IMR-90 (cell line): ENCODE results near the gene PKHD1. TPM values are rescaled to one million over a fixed set of nuclear protein-coding genes. Genes with fewer than 3 reads are reported as not detected.

Source experiments
- ATAC-seq: fragments of 200-7000 bp; cut with Tn5 transposase; 2 replicates; pipeline ENCODE4 v1.9.1; 2020; ENCODE audit warnings: low read depth, mild to moderate bottlenecking, moderate library complexity
- BruUV-seq: library from RNA; stranded (reverse); fragments of 400-500 nt; replicated peaks from 2 replicates; lab custom pipeline; 2021; lab: Mats Ljungman, UMichigan
- CTCF ChIA-PET: fragments of 300-600 bp; formaldehyde crosslinking; extraction: SDS; loops from one replicate; lab custom pipeline; 2021; ENCODE audit warnings: antibody characterized with exemption; lab: Yijun Ruan, JAX
- POLR2A ChIA-PET: fragments of 300-600 bp; sonication (Branson Sonifier 250); formaldehyde crosslinking; loops from one replicate; lab custom pipeline; 2022; ENCODE audit warnings: antibody characterized with exemption; ENCODE audit not compliant: unreplicated experiment; lab: Charles Lee
- DNase-seq: peaks from one replicate; pipeline ENCODE4 v3.0.0; 2013
- H2AFZ ChIP-seq: replicated peaks from 2 replicates; pipeline ENCODE3; 2013; ENCODE audit warnings: low read length, mild to moderate bottlenecking; ENCODE audit not compliant: poor library complexity
- H2AK5ac ChIP-seq: 2 replicates; pipeline ENCODE4 v1.6.1; 2013; ENCODE audit warnings: low read depth, low read length, inconsistent platforms
- H2AK9ac ChIP-seq: replicated peaks from 2 replicates; pipeline ENCODE3; 2013; ENCODE audit warnings: mild to moderate bottlenecking, low read depth, low read length, moderate library complexity; ENCODE audit not compliant: poor library complexity
- H2BK120ac ChIP-seq: 2 replicates; pipeline ENCODE4 v1.6.1; 2013; ENCODE audit warnings: low read depth, low read length, inconsistent platforms
- H2BK15ac ChIP-seq: 3 replicates; pipeline ENCODE4 v1.6.1; 2013; ENCODE audit warnings: low read depth, low read length, inconsistent platforms
- H2BK20ac ChIP-seq: 2 replicates; pipeline ENCODE4 v1.6.1; 2013; ENCODE audit warnings: low read depth, mild to moderate bottlenecking, inconsistent platforms, low read length, moderate library complexity
- H2BK5ac ChIP-seq: 2 replicates; pipeline ENCODE4 v1.6.1; 2013; ENCODE audit warnings: mild to moderate bottlenecking, low read depth, low read length, inconsistent platforms; ENCODE audit not compliant: poor library complexity, severe bottlenecking
- H3K14ac ChIP-seq: replicated peaks from 2 replicates; pipeline ENCODE4 v1.6.1; 2013; ENCODE audit warnings: low read depth, low read length, inconsistent platforms
- H3K18ac ChIP-seq: 2 replicates; pipeline ENCODE4 v1.6.1; 2013; ENCODE audit warnings: low read depth, low read length, control low read depth
- H3K23ac ChIP-seq: 2 replicates; pipeline ENCODE4 v1.6.1; 2013; ENCODE audit warnings: low read depth, low read length, inconsistent platforms
- H3K27ac ChIP-seq: 2 replicates; pipeline ENCODE4 v1.5.1; 2013; ENCODE audit warnings: mild to moderate bottlenecking, control low read depth, low read length; ENCODE audit not compliant: insufficient read depth
- H3K27me3 ChIP-seq: 2 replicates; pipeline ENCODE4 v1.6.1; 2013; ENCODE audit warnings: low read length; ENCODE audit not compliant: control insufficient read depth, insufficient read depth
- H3K36me3 ChIP-seq: 2 replicates; pipeline ENCODE4 v1.6.1; 2013; ENCODE audit warnings: low read length, mixed read lengths; ENCODE audit not compliant: control insufficient read depth, insufficient read depth
- H3K4ac ChIP-seq: 2 replicates; pipeline ENCODE4 v1.6.1; 2013; ENCODE audit warnings: low read depth, low read length, inconsistent platforms
- H3K4me1 ChIP-seq: 2 replicates; pipeline ENCODE4 v1.6.1; 2013; ENCODE audit warnings: low read length, mixed read lengths; ENCODE audit not compliant: control insufficient read depth, insufficient read depth
- H3K4me2 ChIP-seq: 2 replicates; pipeline ENCODE4 v1.6.1; 2013; ENCODE audit warnings: low read depth, mild to moderate bottlenecking, control low read depth, low read length, moderate library complexity
- H3K4me3 ChIP-seq: 2 replicates; pipeline ENCODE4 v1.5.1; 2013; ENCODE audit warnings: low read depth, mild to moderate bottlenecking, control low read depth, low read length, moderate library complexity; ENCODE audit not compliant: insufficient read depth
- H3K56ac ChIP-seq: 2 replicates; pipeline ENCODE4 v1.6.1; 2013; ENCODE audit warnings: low read length, inconsistent platforms; ENCODE audit not compliant: insufficient read depth; ENCODE audit errors: extremely low read depth
- H3K79me1 ChIP-seq, 2 experiments: 2 replicates each; pipeline ENCODE4 v1.6.1; 2013; ENCODE audit warnings: low read length in 2 of 2, inconsistent platforms in 1 of 2, low read depth in 1 of 2
- H3K9ac ChIP-seq: 2 replicates; pipeline ENCODE4 v1.6.1; 2013; ENCODE audit warnings: low read depth, low read length, control low read depth
- H3K9me1 ChIP-seq: 2 replicates; pipeline ENCODE4 v1.6.1; 2013; ENCODE audit warnings: low read length, inconsistent platforms; ENCODE audit not compliant: insufficient read depth
- H3K9me3 ChIP-seq: 2 replicates; pipeline ENCODE4 v1.6.1; 2013; ENCODE audit warnings: low read length; ENCODE audit not compliant: control insufficient read depth, insufficient read depth
- H4K20me1 ChIP-seq: 2 replicates; pipeline ENCODE4 v1.6.1; 2013; ENCODE audit warnings: low read length, inconsistent platforms; ENCODE audit not compliant: insufficient read depth
- H4K5ac ChIP-seq: 2 replicates; pipeline ENCODE4 v1.6.1; 2013; ENCODE audit warnings: mild to moderate bottlenecking, low read depth, low read length, control low read depth
- H4K8ac ChIP-seq, 2 experiments: 2 replicates each; pipeline ENCODE4 v1.6.1; 2013; ENCODE audit warnings: low read depth in 2 of 2, low read length in 2 of 2, control low read depth in 1 of 2, inconsistent platforms in 1 of 2
- H4K91ac ChIP-seq: 2 replicates; pipeline ENCODE4 v1.6.1; 2013; ENCODE audit warnings: low read depth, low read length, inconsistent platforms; ENCODE audit not compliant: insufficient read depth
- MAFK ChIP-seq: IDR thresholded peaks from 2 replicates; pipeline ENCODE4 v1.6.1; 2012; ENCODE audit warnings: low read depth, low read length, improper control_type of control experiment
- MXI1 ChIP-seq: IDR thresholded peaks from 2 replicates; pipeline ENCODE4 v1.6.1; 2012; ENCODE audit warnings: low read depth, mild to moderate bottlenecking, low read length, moderate library complexity, borderline replicate concordance
- NFE2L2 ChIP-seq: fragments of 150-350 bp; IDR thresholded peaks from 2 replicates; pipeline ENCODE4 v1.6.1; 2016; ENCODE audit warnings: low read depth, mild to moderate bottlenecking, low read length
- POLR2A ChIP-seq: IDR thresholded peaks from 2 replicates; pipeline ENCODE4 v1.6.1; 2012; ENCODE audit warnings: mild to moderate bottlenecking, low read depth, low read length
- WGBS, 2 experiments: methylation state at CpG; one replicate each; pipeline versions ENCODE4 v1.1.5 to v1.1.7; 2013; ENCODE audit warnings: missing lambda C conversion rate in 2 of 2; ENCODE audit not compliant: insufficient read length in 1 of 2; ENCODE audit errors: extremely low coverage in 2 of 2; 5-methylcytosine and 5-hydroxymethylcytosine counted together
- dilution Hi-C: fragments of 300-500 bp; cut with HindIII; formaldehyde crosslinking; loops from one replicate; pipeline ENCODE4 v1.14.3; 2018; ENCODE audit warnings: low sequenced_read_pairs; ENCODE audit not compliant: unreplicated experiment
- in situ Hi-C: fragments of 300-500 bp; cut with MboI; formaldehyde crosslinking; loops from 3 replicates; pipeline ENCODE4 v1.14.3; 2019; ENCODE audit warnings: low sequenced_read_pairs, inconsistent platforms, mixed read lengths
- intact Hi-C: fragments of 100-400 bp; cut with micrococcal nuclease; formaldehyde crosslinking; loops from 2 replicates; pipeline ENCODE4 v1.10.0; 2022
- polyA plus RNA-seq, 3 experiments: library from polyadenylated mRNA; depleted of rRNA; stranded (reverse); fragments of >200 nt; gene quantifications; 2 replicates each; pipeline ENCODE4 v1.2.3, GENCODE V29; 2012; ENCODE audit warnings: low replicate concordance in 1 of 3
- total RNA-seq: library from RNA; depleted of rRNA; stranded (reverse); fragments of >200 nt; gene quantifications from 2 replicates; pipeline ENCODE4 v1.2.3, GENCODE V29; 2012
- TF ChIP-seq, protein P1 (sequence below): fragments of 150-350 bp; IDR thresholded peaks from 2 replicates; pipeline ENCODE4 v1.6.1; 2016; ENCODE audit warnings: low read depth, mild to moderate bottlenecking, low read length, moderate library complexity, borderline replicate concordance

Gene PKHD1
- total and polyA plus RNA-seq, 2 of the 4 experiments (the other 2 are of a cell fraction): not detected

DNA sequence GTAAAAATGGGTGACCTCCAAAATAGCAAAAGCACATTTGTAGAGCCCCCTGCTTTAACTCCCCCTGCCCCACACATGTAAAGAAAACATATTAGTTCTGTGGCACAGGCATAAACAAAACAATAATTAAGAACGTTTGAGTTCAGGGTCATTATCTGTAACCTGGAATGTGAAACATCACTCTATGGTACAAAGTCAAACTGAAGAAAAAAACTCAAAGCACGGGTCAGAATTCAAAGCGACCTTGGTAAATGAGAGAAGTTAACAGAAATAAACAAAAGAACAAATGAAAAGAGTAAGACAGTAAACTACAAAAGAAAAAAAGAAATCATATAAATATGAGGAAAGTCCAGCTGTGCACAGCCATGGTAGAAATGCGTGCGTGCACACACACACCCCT is 67.5 kb downstream of the PKHD1 start:
- H2BK15ac ChIP-seq: no peak overlapping the region
- H3K18ac ChIP-seq: no peak overlapping the region
- DNase-seq (no peak), ATAC-seq (no peak)
- no peak overlapping the region for H3K27ac ChIP-seq
- no peak overlapping the region for H3K4ac ChIP-seq
- in situ Hi-C loops: loop anchor here (10.0 to 25.0 kb wide), 2 partner anchors 165 to 1208 kb away; partner anchors contain the start of gene TFAP2B
- dilution Hi-C loops: no loop called here
- no peak overlapping the region for H2BK120ac ChIP-seq
- BruUV-seq: no TSS peak
- H3K14ac ChIP-seq: no peak overlapping the region
- no peak overlapping the region for H3K4me3 ChIP-seq
- no peak overlapping the region for H4K5ac ChIP-seq
- no peaks in the 10 kb centered on the region for H3K36me3 ChIP-seq
- H3K27me3 ChIP-seq: no peaks in the 10 kb centered on the region; the same call in 1 of the 2 replicates
- H2BK5ac ChIP-seq: no peak overlapping the region
- no peak overlapping the region for H2AFZ ChIP-seq
- intact Hi-C loops: loop anchor here (10.0 kb wide), 1 partner anchor 1895 kb away; no protein-coding TSS in a partner anchor
- TF ChIP-seq MAFK (no peak), POLR2A (no peak), NFE2L2 (no peak), MXI1 (no peak)
- TF ChIP-seq, protein P1, sequence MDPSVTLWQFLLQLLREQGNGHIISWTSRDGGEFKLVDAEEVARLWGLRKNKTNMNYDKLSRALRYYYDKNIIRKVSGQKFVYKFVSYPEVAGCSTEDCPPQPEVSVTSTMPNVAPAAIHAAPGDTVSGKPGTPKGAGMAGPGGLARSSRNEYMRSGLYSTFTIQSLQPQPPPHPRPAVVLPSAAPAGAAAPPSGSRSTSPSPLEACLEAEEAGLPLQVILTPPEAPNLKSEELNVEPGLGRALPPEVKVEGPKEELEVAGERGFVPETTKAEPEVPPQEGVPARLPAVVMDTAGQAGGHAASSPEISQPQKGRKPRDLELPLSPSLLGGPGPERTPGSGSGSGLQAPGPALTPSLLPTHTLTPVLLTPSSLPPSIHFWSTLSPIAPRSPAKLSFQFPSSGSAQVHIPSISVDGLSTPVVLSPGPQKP: no peak
- ChIA-PET POLR2A (no interaction called here), CTCF (interaction anchor here (1.6 kb wide), 1 partner anchor 10 kb away, joined by 5 read pairs; no protein-coding TSS in a partner anchor)
- no peak overlapping the region for H2AK9ac ChIP-seq
- no peaks in the 10 kb centered on the region for H3K79me1 ChIP-seq
- no peaks in the 10 kb centered on the region for H3K4me1 ChIP-seq
- no peak overlapping the region for H3K23ac ChIP-seq
- H2AK5ac ChIP-seq: no peak overlapping the region
- no peak overlapping the region for H4K91ac ChIP-seq
- no peak overlapping the region for H3K9ac ChIP-seq
- no peaks in the 10 kb centered on the region for H4K20me1 ChIP-seq
- H3K4me2 ChIP-seq: no peak overlapping the region
- H2BK20ac ChIP-seq: no peak overlapping the region
- WGBS, 2 experiments: no CpG with 5 or more reads among the region's 5 CpGs
- no peak overlapping the region for H3K56ac ChIP-seq
- H3K9me3 ChIP-seq: no peaks in the 10 kb centered on the region
- no peak overlapping the region for H4K8ac ChIP-seq
- no peaks in the 10 kb centered on the region for H3K9me1 ChIP-seq
